ENCODE data around the gene ARL14EP.

The ARL14EP gene

GRCh38 chr11:30357872-30358271 is 35.0 kb downstream of the ARL14EP start:
- H3K27me3 ChIP-seq (ENCODE audit: low read depth, low read length), result no peaks in the 10 kb centered on the region
- H3K36me3 ChIP-seq (ENCODE audit: control insufficient read depth in 1 of 2, insufficient read depth in 2 of 2, low read length in 2 of 2), result no peaks in the 10 kb centered on the region

GRCh38 chr11:30358536-30358935 is 35.6 kb downstream of the ARL14EP start:
- H3K36me3 ChIP-seq (ENCODE audit: control insufficient read depth in 1 of 2, insufficient read depth in 2 of 2, low read length in 2 of 2), result no peaks in the 10 kb centered on the region
- no peak overlapping the region for H3K4me3 ChIP-seq (ENCODE audit: low read depth in 1 of 2, low read length in 2 of 2)
- H3K9me3 ChIP-seq (ENCODE audit: control insufficient read depth in 1 of 2, low read length in 2 of 2), result no peaks in the 10 kb centered on the region
- no peaks in the 10 kb centered on the region for H3K27me3 ChIP-seq (ENCODE audit: low read depth, low read length)
- H3K4me1 ChIP-seq (ENCODE audit: control insufficient read depth in 1 of 2, insufficient read depth in 2 of 2, low read length in 2 of 2), result peaks cover 0 to 12% of the 10 kb centered on the region in 2 donors
- H3K27ac ChIP-seq (ENCODE audit: low read length), result no peak overlapping the region

More at GRCh38 chr11:30357872-30358271, 35.0 kb downstream of the ARL14EP start:
- H3K4me3 ChIP-seq (ENCODE audit: low read depth in 1 of 2, low read length in 2 of 2), result no peak overlapping the region
- H3K27ac ChIP-seq (ENCODE audit: low read length), result no peak overlapping the region
- peaks cover 0 to 12% of the 10 kb centered on the region in 2 donors for H3K4me1 ChIP-seq (ENCODE audit: control insufficient read depth in 1 of 2, insufficient read depth in 2 of 2, low read length in 2 of 2)
- H3K9me3 ChIP-seq (ENCODE audit: control insufficient read depth in 1 of 2, low read length in 2 of 2), result no peaks in the 10 kb centered on the region

DNA sequence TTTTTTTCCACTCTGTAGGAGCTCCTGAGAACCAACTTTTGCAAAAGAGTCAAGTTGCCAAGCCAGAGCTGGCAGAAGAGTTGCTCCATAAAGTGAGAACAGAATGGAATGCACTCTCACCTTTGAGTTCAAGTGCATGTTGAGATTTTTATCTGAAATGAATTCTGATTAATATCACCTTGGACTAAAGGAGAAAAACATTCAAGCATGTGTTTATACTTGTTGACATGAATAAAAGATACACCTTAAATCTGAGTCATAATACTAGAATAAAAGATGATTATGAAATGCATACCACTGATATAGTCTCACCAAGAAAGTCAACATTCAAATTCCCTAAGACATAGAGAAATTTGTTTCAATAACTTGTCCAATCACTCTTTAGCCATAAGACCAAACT is 37.8 kb downstream of the ARL14EP start:
- Histone ChIP-seq H3K36me3 (ENCODE audit: control insufficient read depth in 1 of 2, insufficient read depth in 2 of 2, low read length in 2 of 2) (no peaks in the 10 kb centered on the region), H3K27ac (ENCODE audit: low read length) (no peak overlapping the region), H3K4me1 (ENCODE audit: control insufficient read depth in 1 of 2, insufficient read depth in 2 of 2, low read length in 2 of 2) (peaks cover 0 to 18% of the 10 kb centered on the region in 2 donors), H3K27me3 (ENCODE audit: low read depth, low read length) (no peaks in the 10 kb centered on the region), H3K9me3 (ENCODE audit: control insufficient read depth in 1 of 2, low read length in 2 of 2) (no peaks in the 10 kb centered on the region), H3K4me3 (ENCODE audit: low read depth in 1 of 2, low read length in 2 of 2) (no peak overlapping the region)

- Histone ChIP-seq H3K36me3 (ENCODE audit: control insufficient read depth in 1 of 2, insufficient read depth in 2 of 2, low read length in 2 of 2) (no peaks in the 10 kb centered on the region), H3K27ac (ENCODE audit: low read length) (no peak overlapping the region), H3K4me3 (ENCODE audit: low read depth in 1 of 2, low read length in 2 of 2) (no peak overlapping the region), H3K9me3 (ENCODE audit: control insufficient read depth in 1 of 2, low read length in 2 of 2) (no peaks in the 10 kb centered on the region), H3K27me3 (ENCODE audit: low read depth, low read length) (no peaks in the 10 kb centered on the region), H3K4me1 (ENCODE audit: control insufficient read depth in 1 of 2, insufficient read depth in 2 of 2, low read length in 2 of 2) (peaks cover 0 to 6% of the 10 kb centered on the region in 2 donors)
These were observed 41.4 kb downstream of the ARL14EP start for GRCh38 chr11:30364139-30364836.

- H3K4me1 ChIP-seq (ENCODE audit: control insufficient read depth in 1 of 2, insufficient read depth in 2 of 2, low read length in 2 of 2), result peaks cover 0 to 6% of the 10 kb centered on the region in 2 donors
- no peak overlapping the region for H3K27ac ChIP-seq (ENCODE audit: low read length)
These were observed 42.1 kb downstream of the ARL14EP start for GRCh38 chr11:30364837-30365482.

GRCh38 chr11:30365793-30366517 is 43.1 kb downstream of the ARL14EP start:
- Histone ChIP-seq H3K27me3 (ENCODE audit: low read depth, low read length) (no peaks in the 10 kb centered on the region), H3K27ac (ENCODE audit: low read length) (no peak overlapping the region), H3K4me3 (ENCODE audit: low read depth in 1 of 2, low read length in 2 of 2) (no peak overlapping the region), H3K4me1 (ENCODE audit: control insufficient read depth in 1 of 2, insufficient read depth in 2 of 2, low read length in 2 of 2) (peaks cover 0 to 6% of the 10 kb centered on the region in 2 donors), H3K36me3 (ENCODE audit: control insufficient read depth in 1 of 2, insufficient read depth in 2 of 2, low read length in 2 of 2) (no peaks in the 10 kb centered on the region), H3K9me3 (ENCODE audit: control insufficient read depth in 1 of 2, low read length in 2 of 2) (no peaks in the 10 kb centered on the region)

More at GRCh38 chr11:30364837-30365482, 42.1 kb downstream of the ARL14EP start:
- Histone ChIP-seq H3K27me3 (ENCODE audit: low read depth, low read length) (no peaks in the 10 kb centered on the region), H3K9me3 (ENCODE audit: control insufficient read depth in 1 of 2, low read length in 2 of 2) (no peaks in the 10 kb centered on the region), H3K4me3 (ENCODE audit: low read depth in 1 of 2, low read length in 2 of 2) (no peak overlapping the region), H3K36me3 (ENCODE audit: control insufficient read depth in 1 of 2, insufficient read depth in 2 of 2, low read length in 2 of 2) (no peaks in the 10 kb centered on the region)

GRCh38 chr11:30368394-30368793 is 45.5 kb downstream of the ARL14EP start:
- Histone ChIP-seq H3K4me3 (ENCODE audit: low read depth in 1 of 2, low read length in 2 of 2) (no peak overlapping the region), H3K36me3 (ENCODE audit: control insufficient read depth in 1 of 2, insufficient read depth in 2 of 2, low read length in 2 of 2) (no peaks in the 10 kb centered on the region), H3K27ac (ENCODE audit: low read length) (no peak overlapping the region), H3K27me3 (ENCODE audit: low read depth, low read length) (no peaks in the 10 kb centered on the region), H3K9me3 (ENCODE audit: control insufficient read depth in 1 of 2, low read length in 2 of 2) (no peaks in the 10 kb centered on the region), H3K4me1 (ENCODE audit: control insufficient read depth in 1 of 2, insufficient read depth in 2 of 2, low read length in 2 of 2) (peaks cover 0 to 6% of the 10 kb centered on the region in 2 donors)

- H3K4me1 ChIP-seq (ENCODE audit: control insufficient read depth in 1 of 2, insufficient read depth in 2 of 2, low read length in 2 of 2), result no peaks in the 10 kb centered on the region
- H3K4me3 ChIP-seq (ENCODE audit: low read depth in 1 of 2, low read length in 2 of 2), result no peak overlapping the region
- no peaks in the 10 kb centered on the region for H3K9me3 ChIP-seq (ENCODE audit: control insufficient read depth in 1 of 2, low read length in 2 of 2)
- no peaks in the 10 kb centered on the region for H3K36me3 ChIP-seq (ENCODE audit: control insufficient read depth in 1 of 2, insufficient read depth in 2 of 2, low read length in 2 of 2)
- H3K27me3 ChIP-seq (ENCODE audit: low read depth, low read length), result no peaks in the 10 kb centered on the region
- H3K27ac ChIP-seq (ENCODE audit: low read length), result no peak overlapping the region
These were observed 47.3 kb downstream of the ARL14EP start for GRCh38 chr11:30370164-30370563.

GRCh38 chr11:30377347-30377746 is 54.4 kb downstream of the ARL14EP start:
- no peak overlapping the region for H3K4me3 ChIP-seq (ENCODE audit: low read depth in 1 of 2, low read length in 2 of 2)
- H3K4me1 ChIP-seq (ENCODE audit: control insufficient read depth in 1 of 2, insufficient read depth in 2 of 2, low read length in 2 of 2), result no peaks in the 10 kb centered on the region
- H3K9me3 ChIP-seq (ENCODE audit: control insufficient read depth in 1 of 2, low read length in 2 of 2), result no peaks in the 10 kb centered on the region
- no peak overlapping the region for H3K27ac ChIP-seq (ENCODE audit: low read length)
- H3K36me3 ChIP-seq (ENCODE audit: control insufficient read depth in 1 of 2, insufficient read depth in 2 of 2, low read length in 2 of 2), result no peaks in the 10 kb centered on the region
- no peaks in the 10 kb centered on the region for H3K27me3 ChIP-seq (ENCODE audit: low read depth, low read length)

DNA sequence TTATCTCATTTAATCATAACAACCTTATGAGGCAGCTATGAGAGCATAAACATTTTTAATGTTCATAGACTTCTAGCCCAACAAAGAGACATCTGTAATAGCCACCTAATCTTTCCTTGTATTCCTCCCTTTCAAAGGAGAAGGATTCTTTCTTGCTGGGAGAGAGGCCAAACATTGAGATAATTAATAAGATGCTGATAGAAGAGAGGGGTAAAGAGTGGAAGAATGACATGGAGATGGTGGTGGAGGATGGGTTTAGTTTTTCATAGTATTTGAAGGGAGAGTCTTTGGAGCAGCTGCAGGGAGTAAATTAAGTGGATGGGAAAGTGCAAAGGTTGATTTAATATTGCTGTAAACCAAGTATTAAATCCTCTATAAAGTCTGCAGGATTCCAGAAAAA is 57.9 kb downstream of the ARL14EP start:
- Histone ChIP-seq H3K36me3 (ENCODE audit: control insufficient read depth in 1 of 2, insufficient read depth in 2 of 2, low read length in 2 of 2) (no peaks in the 10 kb centered on the region), H3K27me3 (ENCODE audit: low read depth, low read length) (no peaks in the 10 kb centered on the region), H3K27ac (ENCODE audit: low read length) (no peak overlapping the region), H3K4me1 (ENCODE audit: control insufficient read depth in 1 of 2, insufficient read depth in 2 of 2, low read length in 2 of 2) (no peaks in the 10 kb centered on the region), H3K4me3 (ENCODE audit: low read depth in 1 of 2, low read length in 2 of 2) (no peak overlapping the region), H3K9me3 (ENCODE audit: control insufficient read depth in 1 of 2, low read length in 2 of 2) (no peaks in the 10 kb centered on the region)

DNA sequence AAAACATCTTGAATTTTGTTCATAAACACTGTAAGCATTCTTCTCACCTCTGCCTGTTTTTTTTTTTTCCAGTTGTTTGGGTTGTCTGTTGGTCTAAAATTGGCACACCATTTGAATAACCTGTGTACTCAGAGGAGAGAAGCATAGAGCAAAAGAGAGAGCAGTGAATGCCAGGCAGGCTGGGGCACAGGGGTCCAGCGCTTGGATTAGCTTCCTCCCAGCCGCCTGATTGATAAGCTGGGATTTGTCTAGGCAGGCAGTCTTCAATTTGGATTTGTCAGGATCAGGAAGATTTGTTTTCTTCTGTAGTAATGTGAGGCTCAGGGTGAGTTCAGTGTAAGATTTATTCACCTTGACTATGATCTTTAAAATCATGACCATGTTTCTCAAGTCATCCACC is 59.0 kb downstream of the ARL14EP start:
- Histone ChIP-seq H3K27me3 (ENCODE audit: low read depth, low read length) (no peaks in the 10 kb centered on the region), H3K27ac (ENCODE audit: low read length) (no peak overlapping the region), H3K4me3 (ENCODE audit: low read depth in 1 of 2, low read length in 2 of 2) (no peak overlapping the region), H3K4me1 (ENCODE audit: control insufficient read depth in 1 of 2, insufficient read depth in 2 of 2, low read length in 2 of 2) (no peaks in the 10 kb centered on the region), H3K9me3 (ENCODE audit: control insufficient read depth in 1 of 2, low read length in 2 of 2) (no peaks in the 10 kb centered on the region), H3K36me3 (ENCODE audit: control insufficient read depth in 1 of 2, insufficient read depth in 2 of 2, low read length in 2 of 2) (no peaks in the 10 kb centered on the region)

Measured in muscle layer of duodenum (tissue), 2 donors.